HCT116 (cell line): ENCODE results near the gene LMBR1. TPM values are rescaled to one million over a fixed set of nuclear protein-coding genes. Genes with fewer than 3 reads are reported as not detected.

Experiments used
- ATAC-seq: fragments of 200-7000 bp; cut with Tn5 transposase; 2 replicates; pipeline ENCODE4 v1.9.1; 2020; ENCODE audit warnings: mild to moderate bottlenecking, moderate library complexity
- BruUV-seq: library from RNA; stranded (reverse); fragments of 400-500 nt; replicated peaks from 2 replicates; lab custom pipeline; 2021; lab: Mats Ljungman, UMichigan
- CTCF ChIA-PET: fragments of 300-600 bp; sonication (Branson Sonifier 250); formaldehyde crosslinking; loops from one replicate; lab custom pipeline; 2021; ENCODE audit warnings: antibody characterized with exemption; lab: Charles Lee
- POLR2A ChIA-PET: fragments of 300-600, 350-600 bp; sonication (Branson Sonifier 250); formaldehyde crosslinking; loops from one replicate; lab custom pipeline; 2021; ENCODE audit warnings: antibody characterized with exemption; lab: Charles Lee
- RAD21 ChIA-PET, 2 experiments: fragments of 300-600 bp; sonication (Branson Sonifier 250); formaldehyde crosslinking; loops; one replicate each; lab custom pipeline; 2023; ENCODE audit warnings: low total read pairs in 2 of 2; ENCODE audit not compliant: uncharacterized antibody in 2 of 2, unreplicated experiment in 2 of 2, low non-redundant PET in 1 of 2; lab: Charles Lee
- DNase-seq: peaks from one replicate; pipeline ENCODE4 v3.0.0-alpha.2; 2010; ENCODE audit warnings: low read depth, low spot score
- H2AFZ ChIP-seq: fragments of 200-600 bp; shearing (Covaris generic), sonication (generic); 2 replicates; pipeline ENCODE4 v1.6.1; 2017; ENCODE audit warnings: low read depth, mixed run types, mixed read lengths, antibody characterized with exemption, low read length; ENCODE audit not compliant: poor library complexity, severe bottlenecking
- H3K27ac ChIP-seq: 2 replicates; pipeline ENCODE4 v1.5.1; 2012; ENCODE audit warnings: low read depth, low read length
- H3K27me3 ChIP-seq: fragments of 200-600 bp; sonication (generic); 2 replicates; pipeline ENCODE4 v1.6.1; 2016; ENCODE audit warnings: mixed run types, low read length, mixed read lengths; ENCODE audit not compliant: insufficient read depth
- H3K36me3 ChIP-seq, 2 experiments: fragments of 200-500 bp in 1 of 2; fragments of 200-600 bp in 1 of 2; sonication (Bioruptor generic) in 1 of 2; sonication (generic) in 1 of 2; 2 replicates each; pipeline versions ENCODE4 v1.5.1 to v1.6.1; 2014 to 2016; ENCODE audit warnings: low read length in 2 of 2, inconsistent platforms in 1 of 2, mixed read lengths in 1 of 2, mixed run types in 1 of 2; ENCODE audit not compliant: insufficient read depth in 2 of 2, control insufficient read depth in 1 of 2
- H3K4me1 ChIP-seq, 2 experiments: fragments of 200-600 bp in 1 of 2; sonication (generic) in 1 of 2; 2 replicates each; pipeline versions ENCODE4 v1.5.1 to v1.6.1; 2012 to 2017; ENCODE audit warnings: low read length in 2 of 2, inconsistent platforms in 1 of 2, mild to moderate bottlenecking in 1 of 2, mixed read lengths in 1 of 2, mixed run types in 1 of 2, moderate library complexity in 1 of 2; ENCODE audit not compliant: insufficient read depth in 2 of 2, control insufficient read depth in 1 of 2
- H3K4me2 ChIP-seq: fragments of 200-600 bp; sonication (generic); 2 replicates; pipeline ENCODE4 v1.6.1; 2017; ENCODE audit warnings: mixed run types, low read length, mixed read lengths
- H3K4me3 ChIP-seq, 2 experiments: fragments of 200-600 bp in 1 of 2; sonication (generic) in 1 of 2; replicated peaks in 1 of 2; 2 replicates each; pipeline ENCODE4 v1.5.1; 2011 to 2016; ENCODE audit warnings: low read length in 2 of 2, control low read depth in 1 of 2, low read depth in 1 of 2, mild to moderate bottlenecking in 1 of 2, mixed read lengths in 1 of 2, mixed run types in 1 of 2
- H3K79me2 ChIP-seq: fragments of 200-600 bp; sonication (generic); 2 replicates; pipeline ENCODE4 v1.6.1; 2017; ENCODE audit warnings: mild to moderate bottlenecking, mixed run types, low read length, moderate library complexity, mixed read lengths; ENCODE audit not compliant: insufficient read depth
- H3K9ac ChIP-seq: fragments of 200-600 bp; sonication (generic); 2 replicates; pipeline ENCODE4 v1.6.1; 2016; ENCODE audit warnings: low read length, mixed read lengths
- H3K9me2 ChIP-seq: fragments of 200-600 bp; sonication (generic), shearing (Covaris generic); 2 replicates; pipeline ENCODE4 v1.6.1; 2017; ENCODE audit warnings: mixed run types, mild to moderate bottlenecking, moderate library complexity; ENCODE audit not compliant: insufficient read depth
- H3K9me3 ChIP-seq, 2 experiments: fragments of 200-500 bp in 1 of 2; fragments of 200-600 bp in 1 of 2; sonication (Bioruptor generic) in 1 of 2; sonication (generic) in 1 of 2; 2 replicates each; pipeline ENCODE4 v1.6.1; 2014 to 2017; ENCODE audit warnings: low read length in 2 of 2, mixed read lengths in 2 of 2, inconsistent platforms in 1 of 2, low read depth in 1 of 2, mild to moderate bottlenecking in 1 of 2, mixed run types in 1 of 2, moderate library complexity in 1 of 2; ENCODE audit not compliant: control insufficient read depth in 1 of 2, insufficient read depth in 1 of 2
- H4K20me1 ChIP-seq: fragments of 200-600 bp; sonication (generic), shearing (Covaris generic); 2 replicates; pipeline ENCODE4 v1.6.1; 2017; ENCODE audit warnings: mixed run types, mild to moderate bottlenecking, moderate library complexity; ENCODE audit not compliant: insufficient read depth
- CBX3 ChIP-seq: IDR thresholded peaks from 2 replicates; pipeline ENCODE4 v1.6.1; 2012; ENCODE audit warnings: low read depth
- CEBPB ChIP-seq: IDR thresholded peaks from 2 replicates; pipeline ENCODE4 v1.6.1; 2012; ENCODE audit warnings: low read depth
- ELF1 ChIP-seq: IDR thresholded peaks from 2 replicates; pipeline ENCODE4 v1.6.1; 2012; ENCODE audit warnings: low read depth, borderline replicate concordance
- EZH2 ChIP-seq: fragments of 200-600 bp; sonication (generic); IDR thresholded peaks from 2 replicates; pipeline ENCODE4 v1.6.1; 2017; ENCODE audit warnings: antibody characterized with exemption, mixed run types
- EZH2phosphoT487 ChIP-seq: fragments of 200-600 bp; IDR thresholded peaks from 2 replicates; pipeline ENCODE4 v1.6.1; 2018; ENCODE audit warnings: antibody characterized with exemption, borderline replicate concordance
- FOSL1 ChIP-seq: IDR thresholded peaks from 2 replicates; pipeline ENCODE4 v1.6.1; 2012; ENCODE audit warnings: low read depth
- JUND ChIP-seq: IDR thresholded peaks from 2 replicates; pipeline ENCODE4 v1.6.1; 2012
- POLR2A ChIP-seq: IDR thresholded peaks from 2 replicates; pipeline ENCODE4 v1.7.0; 2011; ENCODE audit warnings: borderline replicate concordance; ENCODE audit not compliant: insufficient read depth, insufficient read length; ENCODE audit errors: extremely low read depth
- POLR2AphosphoS5 ChIP-seq: IDR thresholded peaks from 2 replicates; pipeline ENCODE4 v1.6.1; 2011; ENCODE audit warnings: mild to moderate bottlenecking, low read depth, low read length, moderate library complexity
- SP1 ChIP-seq: IDR thresholded peaks from 2 replicates; pipeline ENCODE4 v1.6.1; 2012; ENCODE audit warnings: low read depth
- SRF ChIP-seq: IDR thresholded peaks from 2 replicates; pipeline ENCODE4 v1.6.1; 2012; ENCODE audit warnings: low read depth
- YY1 ChIP-seq: IDR thresholded peaks from 2 replicates; pipeline ENCODE4 v1.6.1; 2011; ENCODE audit warnings: low read length, low read depth, moderate library complexity, mild to moderate bottlenecking; ENCODE audit not compliant: insufficient replicate concordance; ENCODE audit errors: extremely low read depth
- ZFX ChIP-seq: fragments of 450-650 bp; IDR thresholded peaks from 2 replicates; pipeline ENCODE4 v1.6.1; 2017
- ZNF274 ChIP-seq: fragments of 200-500 bp; sonication (Bioruptor generic); IDR thresholded peaks from 2 replicates; pipeline ENCODE4 v1.6.1; 2014; ENCODE audit warnings: mild to moderate bottlenecking, low read depth, low read length, inconsistent platforms
- intact Hi-C: fragments of 100-400 bp; cut with micrococcal nuclease; formaldehyde crosslinking; loops from 2 replicates; pipeline ENCODE4 v1.10.0; 2022
- total RNA-seq: library from RNA; stranded (reverse); gene quantifications from one replicate; pipeline ENCODE4 v1.2.1, GENCODE V29; 2021; ENCODE audit not compliant: unreplicated experiment
- TF ChIP-seq, protein P1 (sequence below): IDR thresholded peaks from 2 replicates; pipeline ENCODE4 v1.6.1; 2012
- TF ChIP-seq, protein P2 (sequence below), 3 experiments: fragments of 200-600 bp in 1 of 3; sonication (generic) in 1 of 3; IDR thresholded peaks in 2 of 3; conservative IDR thresholded peaks in 1 of 3; 2 replicates each; pipeline ENCODE4 v1.5.1; 2012 to 2017; ENCODE audit warnings: low read depth in 2 of 3, low read length in 2 of 3, antibody characterized with exemption in 1 of 3, borderline replicate concordance in 1 of 3, control low read depth in 1 of 3, mild to moderate bottlenecking in 1 of 3, mixed read lengths in 1 of 3, mixed run types in 1 of 3, moderate library complexity in 1 of 3; ENCODE audit not compliant: insufficient read depth in 1 of 3
- TF ChIP-seq, protein P3 (sequence below): IDR thresholded peaks from 2 replicates; pipeline ENCODE4 v1.6.1; 2012; ENCODE audit warnings: low read depth
- TF ChIP-seq, protein P4 (sequence below): IDR thresholded peaks from 2 replicates; pipeline ENCODE4 v1.6.1; 2011; ENCODE audit warnings: mild to moderate bottlenecking, low read length, moderate library complexity; ENCODE audit not compliant: insufficient replicate concordance; ENCODE audit errors: extremely low read depth

Gene LMBR1
- total RNA-seq, 1 experiment from 2014 or later, result 84.0 TPM

DNA sequence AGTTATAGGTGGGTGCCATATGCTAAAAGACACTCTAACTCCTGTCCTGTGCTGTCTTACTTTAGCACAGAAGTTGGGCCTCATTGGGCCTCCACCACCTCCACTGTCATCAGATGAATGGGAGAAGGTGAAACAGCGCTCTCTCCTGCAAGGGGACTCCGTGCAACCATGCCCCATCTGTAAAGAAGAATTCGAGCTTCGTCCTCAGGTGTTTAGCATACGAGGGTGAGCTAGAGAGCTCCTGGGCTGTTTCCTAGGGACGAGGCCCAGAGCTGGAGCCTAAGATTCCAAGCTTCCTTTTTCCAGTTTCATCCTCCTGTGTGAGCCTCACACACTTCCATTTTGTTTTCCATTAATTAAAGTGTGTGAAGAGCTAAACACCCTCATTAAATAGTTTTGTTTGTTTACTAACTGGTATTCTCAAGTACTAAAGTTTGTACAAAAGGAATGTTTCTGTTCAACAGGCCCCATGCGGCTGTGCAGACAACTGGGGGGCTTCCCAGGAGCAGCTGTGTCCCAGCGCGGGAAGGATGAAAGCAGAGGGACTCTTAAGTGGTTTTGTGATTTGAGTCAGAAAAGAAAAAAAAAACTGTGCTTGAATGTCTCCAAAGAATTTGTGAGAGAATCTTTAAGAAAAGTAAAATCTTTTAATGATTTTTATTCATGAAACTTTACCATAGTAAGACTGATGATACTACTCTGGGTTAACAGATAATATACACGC, 238.3 kb downstream of the LMBR1 start:
- Histone ChIP-seq H3K27ac (no peak overlapping the region), H3K4me3 (no peak overlapping the region), H3K4me2 (no peak overlapping the region), H3K9ac (no peak overlapping the region), H3K27me3 (no peaks in the 10 kb centered on the region), H4K20me1 (no peaks in the 10 kb centered on the region), H3K4me1 (0 out of 4 replicates have a peak, but pooled peaks cover 0 to 7% of the 10 kb centered on the region in 2 experiments), H2AFZ (no peak overlapping the region), H3K79me2 (no peaks in the 10 kb centered on the region), H3K36me3 (no peaks in the 10 kb centered on the region), H3K9me2 (no peaks in the 10 kb centered on the region), H3K9me3 (no peaks in the 10 kb centered on the region)
- intact Hi-C loops, result loop anchor here (5.0 kb wide), 1 partner anchor 108 kb away; no protein-coding TSS in a partner anchor
- BruUV-seq, result no TSS peak
- DNase-seq, result no peak
- ChIA-PET POLR2A (no interaction called here), RAD21 (no interaction called here), CTCF (no interaction called here)
- no peak for TF ChIP-seq ZFX
- TF ChIP-seq, protein P1, sequence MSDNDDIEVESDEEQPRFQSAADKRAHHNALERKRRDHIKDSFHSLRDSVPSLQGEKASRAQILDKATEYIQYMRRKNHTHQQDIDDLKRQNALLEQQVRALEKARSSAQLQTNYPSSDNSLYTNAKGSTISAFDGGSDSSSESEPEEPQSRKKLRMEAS, result no peak
- TF ChIP-seq ELF1, result no peak
- TF ChIP-seq, protein P2, sequence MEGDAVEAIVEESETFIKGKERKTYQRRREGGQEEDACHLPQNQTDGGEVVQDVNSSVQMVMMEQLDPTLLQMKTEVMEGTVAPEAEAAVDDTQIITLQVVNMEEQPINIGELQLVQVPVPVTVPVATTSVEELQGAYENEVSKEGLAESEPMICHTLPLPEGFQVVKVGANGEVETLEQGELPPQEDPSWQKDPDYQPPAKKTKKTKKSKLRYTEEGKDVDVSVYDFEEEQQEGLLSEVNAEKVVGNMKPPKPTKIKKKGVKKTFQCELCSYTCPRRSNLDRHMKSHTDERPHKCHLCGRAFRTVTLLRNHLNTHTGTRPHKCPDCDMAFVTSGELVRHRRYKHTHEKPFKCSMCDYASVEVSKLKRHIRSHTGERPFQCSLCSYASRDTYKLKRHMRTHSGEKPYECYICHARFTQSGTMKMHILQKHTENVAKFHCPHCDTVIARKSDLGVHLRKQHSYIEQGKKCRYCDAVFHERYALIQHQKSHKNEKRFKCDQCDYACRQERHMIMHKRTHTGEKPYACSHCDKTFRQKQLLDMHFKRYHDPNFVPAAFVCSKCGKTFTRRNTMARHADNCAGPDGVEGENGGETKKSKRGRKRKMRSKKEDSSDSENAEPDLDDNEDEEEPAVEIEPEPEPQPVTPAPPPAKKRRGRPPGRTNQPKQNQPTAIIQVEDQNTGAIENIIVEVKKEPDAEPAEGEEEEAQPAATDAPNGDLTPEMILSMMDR (IDR thresholded peaks at IDR 0.05 in 2 of 3, conservative IDR thresholded peaks at IDR 0.05 in 1 of 3; ENCODE audit: borderline replicate concordance in 1 of 3, insufficient read depth in 1 of 3, low read depth in 2 of 3, low read length in 2 of 3), result no peak
- TF ChIP-seq, protein P3, sequence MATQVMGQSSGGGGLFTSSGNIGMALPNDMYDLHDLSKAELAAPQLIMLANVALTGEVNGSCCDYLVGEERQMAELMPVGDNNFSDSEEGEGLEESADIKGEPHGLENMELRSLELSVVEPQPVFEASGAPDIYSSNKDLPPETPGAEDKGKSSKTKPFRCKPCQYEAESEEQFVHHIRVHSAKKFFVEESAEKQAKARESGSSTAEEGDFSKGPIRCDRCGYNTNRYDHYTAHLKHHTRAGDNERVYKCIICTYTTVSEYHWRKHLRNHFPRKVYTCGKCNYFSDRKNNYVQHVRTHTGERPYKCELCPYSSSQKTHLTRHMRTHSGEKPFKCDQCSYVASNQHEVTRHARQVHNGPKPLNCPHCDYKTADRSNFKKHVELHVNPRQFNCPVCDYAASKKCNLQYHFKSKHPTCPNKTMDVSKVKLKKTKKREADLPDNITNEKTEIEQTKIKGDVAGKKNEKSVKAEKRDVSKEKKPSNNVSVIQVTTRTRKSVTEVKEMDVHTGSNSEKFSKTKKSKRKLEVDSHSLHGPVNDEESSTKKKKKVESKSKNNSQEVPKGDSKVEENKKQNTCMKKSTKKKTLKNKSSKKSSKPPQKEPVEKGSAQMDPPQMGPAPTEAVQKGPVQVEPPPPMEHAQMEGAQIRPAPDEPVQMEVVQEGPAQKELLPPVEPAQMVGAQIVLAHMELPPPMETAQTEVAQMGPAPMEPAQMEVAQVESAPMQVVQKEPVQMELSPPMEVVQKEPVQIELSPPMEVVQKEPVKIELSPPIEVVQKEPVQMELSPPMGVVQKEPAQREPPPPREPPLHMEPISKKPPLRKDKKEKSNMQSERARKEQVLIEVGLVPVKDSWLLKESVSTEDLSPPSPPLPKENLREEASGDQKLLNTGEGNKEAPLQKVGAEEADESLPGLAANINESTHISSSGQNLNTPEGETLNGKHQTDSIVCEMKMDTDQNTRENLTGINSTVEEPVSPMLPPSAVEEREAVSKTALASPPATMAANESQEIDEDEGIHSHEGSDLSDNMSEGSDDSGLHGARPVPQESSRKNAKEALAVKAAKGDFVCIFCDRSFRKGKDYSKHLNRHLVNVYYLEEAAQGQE, result no peak
- no peak for TF ChIP-seq CBX3
- TF ChIP-seq EZH2phosphoT487, result no peak
- no peak for TF ChIP-seq POLR2AphosphoS5
- no peak for TF ChIP-seq POLR2A
- no peak for TF ChIP-seq YY1
- no peak for TF ChIP-seq SP1
- no peak for TF ChIP-seq FOSL1
- TF ChIP-seq EZH2, result no peak
- no peak for TF ChIP-seq CEBPB
- no peak for TF ChIP-seq ZNF274
- no peak for TF ChIP-seq JUND
- TF ChIP-seq SRF, result no peak
- TF ChIP-seq, protein P4, sequence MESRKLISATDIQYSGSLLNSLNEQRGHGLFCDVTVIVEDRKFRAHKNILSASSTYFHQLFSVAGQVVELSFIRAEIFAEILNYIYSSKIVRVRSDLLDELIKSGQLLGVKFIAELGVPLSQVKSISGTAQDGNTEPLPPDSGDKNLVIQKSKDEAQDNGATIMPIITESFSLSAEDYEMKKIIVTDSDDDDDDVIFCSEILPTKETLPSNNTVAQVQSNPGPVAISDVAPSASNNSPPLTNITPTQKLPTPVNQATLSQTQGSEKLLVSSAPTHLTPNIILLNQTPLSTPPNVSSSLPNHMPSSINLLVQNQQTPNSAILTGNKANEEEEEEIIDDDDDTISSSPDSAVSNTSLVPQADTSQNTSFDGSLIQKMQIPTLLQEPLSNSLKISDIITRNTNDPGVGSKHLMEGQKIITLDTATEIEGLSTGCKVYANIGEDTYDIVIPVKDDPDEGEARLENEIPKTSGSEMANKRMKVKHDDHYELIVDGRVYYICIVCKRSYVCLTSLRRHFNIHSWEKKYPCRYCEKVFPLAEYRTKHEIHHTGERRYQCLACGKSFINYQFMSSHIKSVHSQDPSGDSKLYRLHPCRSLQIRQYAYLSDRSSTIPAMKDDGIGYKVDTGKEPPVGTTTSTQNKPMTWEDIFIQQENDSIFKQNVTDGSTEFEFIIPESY, result no peak
- no peak for ATAC-seq
